ENCODE data around the gene SPATA31D4. TPM values are rescaled to one million over a fixed set of nuclear protein-coding genes. Genes with fewer than 3 reads are reported as not detected.

Gene SPATA31D4
- polyA plus RNA-seq, 1 experiment: not detected

GRCh38 chr9:81969971-81970370, 41.7 kb downstream of the SPATA31D4 start:
- Histone ChIP-seq H3K4me3 (ENCODE audit: low read depth, low read length) (no peak overlapping the region), H3K36me3 (ENCODE audit: control insufficient read depth, insufficient read depth, low read length) (no peaks in the 10 kb centered on the region), H3K27me3 (ENCODE audit: control insufficient read depth, insufficient read depth, low read length) (peaks cover 2% of the 10 kb centered on the region; the same call in 1 of the 2 replicates)
- POLR2A ChIA-PET: no interaction called here
- CTCF ChIA-PET: interaction anchor here (1.8 to 1.9 kb wide), 2 partner anchors 10 to 19 kb away, joined by 4 read pairs; no protein-coding TSS in a partner anchor
- no peak for DNase-seq (ENCODE audit: low read depth)
- TF ChIP-seq CTCF (IDR thresholded peaks at IDR 0.05; ENCODE audit: insufficient read depth, low read depth, low read length): no peak

- Histone ChIP-seq H3K36me3 (ENCODE audit: control insufficient read depth, insufficient read depth, low read length) (no peaks in the 10 kb centered on the region), H3K4me3 (ENCODE audit: low read depth, low read length) (no peak overlapping the region), H3K27me3 (ENCODE audit: control insufficient read depth, insufficient read depth, low read length) (peaks cover 2% of the 10 kb centered on the region; the same call in 1 of the 2 replicates)
- POLR2A ChIA-PET: no interaction called here
- no peak for DNase-seq (ENCODE audit: low read depth)
- CTCF ChIA-PET: interaction anchor here (1.8 kb wide), 1 partner anchor 8 kb away, joined by 4 read pairs; no protein-coding TSS in a partner anchor
- TF ChIP-seq CTCF (IDR thresholded peaks at IDR 0.05; ENCODE audit: insufficient read depth, low read depth, low read length): no peak
Measured at GRCh38 chr9:81971727-81972126, 43.5 kb downstream of the SPATA31D4 start.

- TF ChIP-seq CTCF (IDR thresholded peaks at IDR 0.05; ENCODE audit: insufficient read depth, low read depth, low read length): no peak
- no peak for DNase-seq (ENCODE audit: low read depth)
- ChIA-PET CTCF (no interaction called here), POLR2A (no interaction called here)
- H3K36me3 ChIP-seq (ENCODE audit: control insufficient read depth, insufficient read depth, low read length): no peaks in the 10 kb centered on the region
- no peaks in the 10 kb centered on the region for H3K27me3 ChIP-seq (ENCODE audit: control insufficient read depth, insufficient read depth, low read length)
- no peak overlapping the region for H3K4me3 ChIP-seq (ENCODE audit: low read depth, low read length)
Measured at GRCh38 chr9:81974764-81975163, 46.5 kb downstream of the SPATA31D4 start.

- ChIA-PET POLR2A (no interaction called here), CTCF (no interaction called here)
- DNase-seq (ENCODE audit: low read depth): no peak
- Histone ChIP-seq H3K27me3 (ENCODE audit: control insufficient read depth, insufficient read depth, low read length) (no peaks in the 10 kb centered on the region), H3K36me3 (ENCODE audit: control insufficient read depth, insufficient read depth, low read length) (no peaks in the 10 kb centered on the region), H3K4me3 (ENCODE audit: low read depth, low read length) (no peak overlapping the region)
- TF ChIP-seq CTCF (IDR thresholded peaks at IDR 0.05; ENCODE audit: insufficient read depth, low read depth, low read length): no peak
Measured at GRCh38 chr9:81976351-81976750, 48.1 kb downstream of the SPATA31D4 start.

GRCh38 chr9:81979196-81979595, 51.0 kb downstream of the SPATA31D4 start:
- TF ChIP-seq CTCF (IDR thresholded peaks at IDR 0.05; ENCODE audit: insufficient read depth, low read depth, low read length): no peak
- CTCF ChIA-PET: interaction anchor here (1.3 kb wide), 1 partner anchor 8 kb away, joined by 4 read pairs; no protein-coding TSS in a partner anchor
- Histone ChIP-seq H3K4me3 (ENCODE audit: low read depth, low read length) (no peak overlapping the region), H3K36me3 (ENCODE audit: control insufficient read depth, insufficient read depth, low read length) (no peaks in the 10 kb centered on the region), H3K27me3 (ENCODE audit: control insufficient read depth, insufficient read depth, low read length) (no peaks in the 10 kb centered on the region)
- POLR2A ChIA-PET: no interaction called here
- no peak for DNase-seq (ENCODE audit: low read depth)

Data from BJ (cell line).